Brain microvascular endothelial cell (primary cell): Measurements from ENCODE around the gene KRT78.

ENCODE experiments used
- DNase-seq: peaks from one replicate; pipeline ENCODE4 v3.0.0-alpha.2; 2020
- H3K27ac ChIP-seq: fragments of 250-450 bp; sonication (Bioruptor Pico); 2 replicates; pipeline ENCODE4 v1.5.1; 2020; ENCODE audit warnings: mild to moderate bottlenecking, moderate library complexity
- H3K27me3 ChIP-seq: fragments of 250-450 bp; sonication (Bioruptor Pico); replicated peaks from 2 replicates; pipeline ENCODE4 v1.5.1; 2020; ENCODE audit warnings: mild to moderate bottlenecking
- H3K36me3 ChIP-seq: fragments of 250-450 bp; sonication (Bioruptor Pico); replicated peaks from 2 replicates; pipeline ENCODE4 v1.5.1; 2020; ENCODE audit warnings: mild to moderate bottlenecking
- H3K4me3 ChIP-seq: 2 replicates; pipeline ENCODE4 v1.5.1; 2011; ENCODE audit warnings: low read depth, mild to moderate bottlenecking, control low read depth, low read length, moderate library complexity
- in situ Hi-C: cut with HindIII; loops from 2 replicates; pipeline ENCODE4 v1.10.0; 2017; ENCODE audit warnings: low sequenced_read_pairs, low pct_ligation_motif_present
- TF ChIP-seq, protein P1 (sequence below): IDR thresholded peaks from 2 replicates; pipeline ENCODE4 v1.5.1; 2011; ENCODE audit warnings: low read depth, mild to moderate bottlenecking, moderate library complexity, low read length, control low read depth, inconsistent platforms; ENCODE audit errors: missing control alignments

KRT78 gene

DNA sequence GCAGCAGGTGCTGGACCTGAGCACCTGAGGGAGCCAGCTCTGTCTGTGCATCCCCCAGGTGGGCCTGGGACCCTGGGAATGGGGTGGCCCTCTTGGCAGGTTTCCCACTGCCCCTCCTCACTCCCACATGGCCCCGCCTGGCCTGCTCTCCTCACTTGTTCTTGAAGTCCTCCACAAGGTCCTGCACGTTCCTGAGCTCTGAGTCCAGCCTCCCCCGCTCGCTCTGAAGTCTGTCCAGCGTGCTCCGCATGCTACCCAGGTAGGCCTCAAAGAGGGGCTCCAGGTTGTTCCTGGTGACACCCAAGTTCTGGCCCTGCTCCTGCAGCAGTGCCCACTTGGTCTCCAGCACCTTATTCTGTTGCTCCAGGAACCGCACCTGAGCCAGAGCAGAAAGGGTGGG is 17.5 kb downstream of the KRT78 start:
- DNase-seq: no peak
- Histone ChIP-seq H3K27me3 (no peaks in the 10 kb centered on the region), H3K36me3 (no peaks in the 10 kb centered on the region), H3K4me3 (no peak overlapping the region), H3K27ac (no peak overlapping the region)
- TF ChIP-seq, protein P1, sequence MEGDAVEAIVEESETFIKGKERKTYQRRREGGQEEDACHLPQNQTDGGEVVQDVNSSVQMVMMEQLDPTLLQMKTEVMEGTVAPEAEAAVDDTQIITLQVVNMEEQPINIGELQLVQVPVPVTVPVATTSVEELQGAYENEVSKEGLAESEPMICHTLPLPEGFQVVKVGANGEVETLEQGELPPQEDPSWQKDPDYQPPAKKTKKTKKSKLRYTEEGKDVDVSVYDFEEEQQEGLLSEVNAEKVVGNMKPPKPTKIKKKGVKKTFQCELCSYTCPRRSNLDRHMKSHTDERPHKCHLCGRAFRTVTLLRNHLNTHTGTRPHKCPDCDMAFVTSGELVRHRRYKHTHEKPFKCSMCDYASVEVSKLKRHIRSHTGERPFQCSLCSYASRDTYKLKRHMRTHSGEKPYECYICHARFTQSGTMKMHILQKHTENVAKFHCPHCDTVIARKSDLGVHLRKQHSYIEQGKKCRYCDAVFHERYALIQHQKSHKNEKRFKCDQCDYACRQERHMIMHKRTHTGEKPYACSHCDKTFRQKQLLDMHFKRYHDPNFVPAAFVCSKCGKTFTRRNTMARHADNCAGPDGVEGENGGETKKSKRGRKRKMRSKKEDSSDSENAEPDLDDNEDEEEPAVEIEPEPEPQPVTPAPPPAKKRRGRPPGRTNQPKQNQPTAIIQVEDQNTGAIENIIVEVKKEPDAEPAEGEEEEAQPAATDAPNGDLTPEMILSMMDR: no peak
- in situ Hi-C loops: no loop called here

DNA sequence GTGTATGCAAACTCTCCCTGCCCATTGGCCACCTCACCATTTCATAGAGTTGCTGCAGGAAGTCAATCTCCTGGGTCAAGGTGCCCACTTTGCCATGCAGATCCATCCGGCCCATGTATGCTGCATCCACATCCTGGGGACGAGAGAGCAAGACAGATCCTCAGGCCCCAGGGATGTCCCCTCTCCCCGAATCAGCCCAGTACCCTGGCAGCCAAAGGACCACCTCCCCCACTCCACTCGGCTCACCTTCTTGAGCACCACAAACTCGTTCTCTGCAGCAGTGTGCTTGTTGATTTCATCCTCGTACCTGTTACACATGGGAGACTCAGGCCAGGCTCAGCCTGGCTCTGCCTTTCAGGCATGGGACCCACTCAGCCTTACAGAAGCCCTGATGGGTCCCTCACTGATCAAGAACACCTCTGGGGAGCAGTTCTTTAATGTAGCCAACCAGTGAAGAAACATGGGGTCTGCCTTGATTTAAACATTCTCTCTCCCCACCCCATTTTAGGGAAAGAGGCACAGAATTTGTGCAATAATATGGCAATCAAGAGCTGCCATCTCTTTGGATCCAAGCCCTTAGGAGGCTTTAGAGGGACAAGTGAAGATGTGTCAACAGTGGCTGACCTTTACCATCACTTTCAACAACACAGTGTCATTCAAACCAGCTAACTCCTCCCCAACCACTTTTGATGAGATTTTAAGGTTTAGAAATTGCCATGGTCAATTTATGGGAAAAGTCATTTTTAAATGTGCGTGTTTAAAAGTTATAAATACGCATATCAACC is 18.6 kb downstream of the KRT78 start:
- H3K27me3 ChIP-seq: no peaks in the 10 kb centered on the region
- no peak overlapping the region for H3K27ac ChIP-seq
- H3K4me3 ChIP-seq: no peak overlapping the region
- in situ Hi-C loops: no loop called here
- TF ChIP-seq, protein P1: no peak
- no peaks in the 10 kb centered on the region for H3K36me3 ChIP-seq
- no peak for DNase-seq

GRCh38 chr12:52828591-52829021 is 20.2 kb downstream of the KRT78 start:
- no peak for DNase-seq
- H3K4me3 ChIP-seq: no peak overlapping the region
- no peaks in the 10 kb centered on the region for H3K36me3 ChIP-seq
- H3K27ac ChIP-seq: no peak overlapping the region
- H3K27me3 ChIP-seq: no peaks in the 10 kb centered on the region
- TF ChIP-seq, protein P1: no peak
- in situ Hi-C loops: no loop called here

DNA sequence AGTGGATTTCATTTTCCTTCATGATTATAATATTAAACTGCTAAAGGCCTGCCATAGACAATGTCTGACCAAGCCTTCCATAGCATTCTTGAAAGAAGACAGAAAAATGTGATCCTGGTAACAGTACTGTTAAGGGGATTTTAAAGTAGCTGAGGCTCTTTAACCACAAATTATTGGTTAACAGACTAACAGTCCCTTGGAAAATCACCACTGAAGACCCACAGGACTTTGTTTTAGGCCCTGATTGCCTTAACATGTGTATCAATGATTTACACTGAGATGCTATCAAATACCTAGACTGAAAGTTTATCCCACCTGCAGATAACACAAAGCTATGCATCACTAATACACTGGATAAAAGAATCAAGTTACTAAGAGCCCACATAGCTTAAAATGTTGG is 20.6 kb downstream of the KRT78 start:
- in situ Hi-C loops: no loop called here
- DNase-seq: no peak
- H3K27me3 ChIP-seq: no peaks in the 10 kb centered on the region
- no peak overlapping the region for H3K4me3 ChIP-seq
- H3K27ac ChIP-seq: no peak overlapping the region
- TF ChIP-seq, protein P1: no peak
- no peaks in the 10 kb centered on the region for H3K36me3 ChIP-seq

GRCh38 chr12:52827499-52828090 is 21.2 kb downstream of the KRT78 start:
- DNase-seq: no peak
- Histone ChIP-seq H3K27ac (no peak overlapping the region), H3K4me3 (no peak overlapping the region), H3K36me3 (no peaks in the 10 kb centered on the region), H3K27me3 (no peaks in the 10 kb centered on the region)
- TF ChIP-seq, protein P1: no peak
- in situ Hi-C loops: no loop called here
